Spinal cord (tissue), 10 donors: ENCODE measurements around the gene NR5A1. TPM values are rescaled to one million over a fixed set of nuclear protein-coding genes. Genes with fewer than 3 reads are reported as not detected.

Source experiments
- DNase-seq, 6 donors: peaks; one replicate each; pipeline versions ENCODE4 v3.0.0 to v3.0.0-alpha.2; 2013 to 2015; ENCODE audit warnings: low spot score in 6 of 6, low read depth in 4 of 6
- H3K27ac ChIP-seq: one replicate; pipeline ENCODE4 v1.5.1; 2013; ENCODE audit warnings: low read depth, low read length, control low read depth
- H3K27me3 ChIP-seq: one replicate; pipeline ENCODE4 v1.6.1; 2013; ENCODE audit warnings: low read length; ENCODE audit not compliant: control insufficient read depth, insufficient read depth
- H3K36me3 ChIP-seq: one replicate; pipeline ENCODE4 v1.6.1; 2013; ENCODE audit warnings: low read length; ENCODE audit not compliant: control insufficient read depth, insufficient read depth
- H3K4me1 ChIP-seq: one replicate; pipeline ENCODE4 v1.6.1; 2013; ENCODE audit warnings: low read length; ENCODE audit not compliant: control insufficient read depth, insufficient read depth
- H3K4me3 ChIP-seq: one replicate; pipeline ENCODE4 v1.5.1; 2013; ENCODE audit warnings: low read depth, low read length, control low read depth
- H3K9me3 ChIP-seq: one replicate; pipeline ENCODE4 v1.6.1; 2013; ENCODE audit warnings: low read length; ENCODE audit not compliant: control insufficient read depth, insufficient read depth
- WGBS: methylation state at CpG from one replicate; pipeline ENCODE4 v1.1.5; 2013; ENCODE audit warnings: missing lambda C conversion rate; ENCODE audit not compliant: insufficient coverage; 5-methylcytosine and 5-hydroxymethylcytosine counted together
- polyA plus RNA-seq, 2 donors: library from polyadenylated mRNA; unstranded; fragments of 120-200 nt; gene quantifications; one replicate each; pipeline ENCODE4 v1.2.1, GENCODE V29; 2013; ENCODE audit not compliant: insufficient read length in 2 of 2
- total RNA-seq, 2 donors: library from RNA; depleted of rRNA in 1 of 2; stranded (reverse); fragments of 120-200 nt in 1 of 2; fragments of >200 nt in 1 of 2; gene quantifications; one replicate each; pipeline versions ENCODE4 v1.2.3 to v1.2.4, GENCODE V29; 2013 to 2014
- donor health status: healthy.

NR5A1 gene
- total and polyA plus RNA-seq, 4 donors: 0.08 to 0.11 (median 0.09) TPM

- no peaks in the 10 kb centered on the region for H3K4me1 ChIP-seq
- no peaks in the 10 kb centered on the region for H3K36me3 ChIP-seq
- H3K9me3 ChIP-seq: no peaks in the 10 kb centered on the region
- WGBS: 92% methylated on average over 6 of the region's 6 CpGs
- peaks cover 5% of the 10 kb centered on the region for H3K27me3 ChIP-seq
- DNase-seq: no peak
- H3K27ac ChIP-seq: no peak overlapping the region
- no peak overlapping the region for H3K4me3 ChIP-seq
These were observed 67.4 kb downstream of the NR5A1 start for GRCh38 chr9:124439686-124440243.

- no peaks in the 10 kb centered on the region for H3K4me1 ChIP-seq
- no peak for DNase-seq
- no peaks in the 10 kb centered on the region for H3K36me3 ChIP-seq
- no CpG with 5 or more reads among the region's 1 CpG for WGBS
- H3K9me3 ChIP-seq: no peaks in the 10 kb centered on the region
- H3K27ac ChIP-seq: no peak overlapping the region
- H3K4me3 ChIP-seq: no peak overlapping the region
- H3K27me3 ChIP-seq: peaks cover 5% of the 10 kb centered on the region
These were observed 68.1 kb downstream of the NR5A1 start for GRCh38 chr9:124439086-124439485.

GRCh38 chr9:124438091-124438490 lies 69.1 kb downstream of the NR5A1 start:
- no peaks in the 10 kb centered on the region for H3K4me1 ChIP-seq
- WGBS: 91% methylated on average over 8 of the region's 9 CpGs
- no peaks in the 10 kb centered on the region for H3K36me3 ChIP-seq
- no peak overlapping the region for H3K4me3 ChIP-seq
- no peak overlapping the region for H3K27ac ChIP-seq
- peaks cover 5% of the 10 kb centered on the region for H3K27me3 ChIP-seq
- no peaks in the 10 kb centered on the region for H3K9me3 ChIP-seq
- DNase-seq: no peak

GRCh38 chr9:124437086-124437485 lies 70.1 kb downstream of the NR5A1 start:
- 93% methylated on average over 3 of the region's 3 CpGs for WGBS

GRCh38 chr9:124436320-124436719 lies 70.9 kb downstream of the NR5A1 start:
- Histone ChIP-seq H3K36me3 (no peaks in the 10 kb centered on the region), H3K4me1 (no peaks in the 10 kb centered on the region), H3K9me3 (no peaks in the 10 kb centered on the region), H3K27me3 (peaks cover 5% of the 10 kb centered on the region), H3K27ac (no peak overlapping the region), H3K4me3 (no peak overlapping the region)
- DNase-seq: no peak

More at GRCh38 chr9:124437086-124437485, 70.1 kb downstream of the NR5A1 start:
- H3K9me3 ChIP-seq: no peaks in the 10 kb centered on the region
- peaks cover 5% of the 10 kb centered on the region for H3K27me3 ChIP-seq
- DNase-seq: no peak
- no peaks in the 10 kb centered on the region for H3K4me1 ChIP-seq
- H3K27ac ChIP-seq: no peak overlapping the region
- H3K4me3 ChIP-seq: no peak overlapping the region
- no peaks in the 10 kb centered on the region for H3K36me3 ChIP-seq

Other genes with a start within 250 kb of the NR5A1 start
- 10 to 100 TPM; 26.1 to 30.7 TPM for gene NEK6, start 249.4 kb downstream of the NR5A1 start, total RNA-seq
- 10 to 100 TPM; 30.1 to 39.0 TPM for gene NEK6, start 249.4 kb downstream of the NR5A1 start, polyA plus RNA-seq
- 100 to 1,000 TPM; 154 to 174 TPM for gene PSMB7, start 92.0 kb downstream of the NR5A1 start, total RNA-seq
- gene PSMB7, start 92.0 kb downstream of the NR5A1 start, polyA plus RNA-seq: 100 to 1,000 TPM; 242 to 244 TPM
- 1 to 10 TPM in 1 of 2 donors, under 1 TPM in 1; 0.50 to 4.3 TPM for gene ADGRD2, start 56.9 kb downstream of the NR5A1 start, total RNA-seq
- gene ADGRD2, start 56.9 kb downstream of the NR5A1 start, polyA plus RNA-seq: 10 to 100 TPM; 26.1 to 29.7 TPM